Osteocyte (in vitro differentiated cells): ENCODE data around the gene ANKLE2. TPM values are rescaled to one million over a fixed set of nuclear protein-coding genes. Genes with fewer than 3 reads are reported as not detected.

ENCODE experiments used
- DNase-seq: peaks from one replicate; pipeline ENCODE4 v3.0.0; 2021; ENCODE audit warnings: mixed read lengths; ENCODE audit not compliant: unreplicated experiment; ENCODE audit errors: extremely low spot score
- H3K27ac Mint-ChIP-seq: one replicate; pipeline ENCODE4 v1.8.0; 2021; ENCODE audit warnings: mild to moderate bottlenecking, mixed read lengths; ENCODE audit not compliant: unreplicated experiment
- H3K27me3 Mint-ChIP-seq: one replicate; pipeline ENCODE4 v1.8.0; 2021; ENCODE audit warnings: mixed read lengths; ENCODE audit not compliant: unreplicated experiment
- H3K36me3 Mint-ChIP-seq: one replicate; pipeline ENCODE4 v1.8.0; 2021; ENCODE audit warnings: mixed read lengths; ENCODE audit not compliant: unreplicated experiment
- H3K4me1 Mint-ChIP-seq: one replicate; pipeline ENCODE4 v1.8.0; 2021; ENCODE audit warnings: mixed read lengths; ENCODE audit not compliant: unreplicated experiment
- H3K4me3 Mint-ChIP-seq: one replicate; pipeline ENCODE4 v1.8.0; 2021; ENCODE audit warnings: mild to moderate bottlenecking, moderate library complexity, mixed read lengths; ENCODE audit not compliant: unreplicated experiment
- H3K9me3 Mint-ChIP-seq: one replicate; pipeline ENCODE4 v1.8.0; 2021; ENCODE audit warnings: mixed read lengths; ENCODE audit not compliant: unreplicated experiment
- CTCF ChIP-seq: fragments of 200-600 bp; sonication (generic); IDR thresholded peaks from 2 replicates; pipeline ENCODE4 v1.5.0; 2021; ENCODE audit warnings: antibody characterized with exemption, mild to moderate bottlenecking, moderate library complexity
- total RNA-seq: library from RNA; stranded (reverse); gene quantifications from 2 replicates; pipeline ENCODE4 v1.2.1, GENCODE V29; 2021

Gene ANKLE2
- total RNA-seq, 1 donor from 2014 or later, result 70.0 TPM

- Mint-ChIP-seq H3K9me3 (no peaks in the 10 kb centered on the region), H3K36me3 (peaks cover 56% of the 10 kb centered on the region), H3K27ac (peak overlapping the region; percentile 12), H3K4me1 (peaks cover 12% of the 10 kb centered on the region), H3K4me3 (no peak overlapping the region), H3K27me3 (no peaks in the 10 kb centered on the region)
- no peak for TF ChIP-seq CTCF
- no peak for DNase-seq
These were observed 27.4 kb downstream of the ANKLE2 start for GRCh38 chr12:132734206-132734605.

- Mint-ChIP-seq H3K4me1 (peaks cover 12% of the 10 kb centered on the region), H3K36me3 (peaks cover 59% of the 10 kb centered on the region), H3K27ac (no peak overlapping the region), H3K9me3 (no peaks in the 10 kb centered on the region), H3K27me3 (no peaks in the 10 kb centered on the region), H3K4me3 (no peak overlapping the region)
- TF ChIP-seq CTCF, result no peak
- DNase-seq, result no peak
These were observed 30.1 kb downstream of the ANKLE2 start for GRCh38 chr12:132731574-132731973.

GRCh38 chr12:132730353-132730752 lies 31.3 kb downstream of the ANKLE2 start:
- H3K36me3 Mint-ChIP-seq, result peaks cover 58% of the 10 kb centered on the region

GRCh38 chr12:132729541-132730320 lies 31.9 kb downstream of the ANKLE2 start:
- Mint-ChIP-seq H3K4me3 (no peak overlapping the region), H3K36me3 (peaks cover 56% of the 10 kb centered on the region), H3K9me3 (no peaks in the 10 kb centered on the region), H3K27me3 (no peaks in the 10 kb centered on the region), H3K4me1 (peaks cover 9% of the 10 kb centered on the region), H3K27ac (no peak overlapping the region)
- TF ChIP-seq CTCF, result no peak
- no peak for DNase-seq

More at GRCh38 chr12:132730353-132730752, 31.3 kb downstream of the ANKLE2 start:
- Mint-ChIP-seq H3K9me3 (no peaks in the 10 kb centered on the region), H3K4me3 (no peak overlapping the region), H3K4me1 (peaks cover 12% of the 10 kb centered on the region), H3K27me3 (no peaks in the 10 kb centered on the region), H3K27ac (no peak overlapping the region)
- TF ChIP-seq CTCF, result no peak
- DNase-seq, result no peak

- Mint-ChIP-seq H3K27ac (peak overlapping the region; percentile 14), H3K36me3 (peaks cover 52% of the 10 kb centered on the region), H3K4me1 (no peaks in the 10 kb centered on the region), H3K4me3 (no peak overlapping the region), H3K9me3 (no peaks in the 10 kb centered on the region), H3K27me3 (no peaks in the 10 kb centered on the region)
- no peak for TF ChIP-seq CTCF
- DNase-seq, result no peak
These were observed 33.1 kb downstream of the ANKLE2 start for GRCh38 chr12:132728502-132728901.
